GM12878 (cell line): ENCODE data around the gene CD248. TPM values are rescaled to one million over a fixed set of nuclear protein-coding genes. Genes with fewer than 3 reads are reported as not detected.

ENCODE experiments used
- ATAC-seq: fragments of 200-7000 bp; cut with Tn5 transposase; 3 replicates; pipeline ENCODE4 v1.9.1; 2020; ENCODE audit warnings: mild to moderate bottlenecking, moderate library complexity
- BruUV-seq: library from RNA; stranded (reverse); fragments of 400-500 nt; replicated peaks from 2 replicates; lab custom pipeline; 2021; lab: Mats Ljungman, UMichigan
- CTCF ChIA-PET: fragments of 300-600 bp; sonication (Branson Sonifier 250); formaldehyde crosslinking; extraction: SDS; loops from one replicate; lab custom pipeline; 2021; ENCODE audit warnings: inconsistent platforms; lab: Yijun Ruan, JAX
- POLR2A ChIA-PET: fragments of 350-600 bp; formaldehyde crosslinking; extraction: SDS; loops from one replicate; lab custom pipeline; 2021; ENCODE audit warnings: inconsistent platforms; lab: Charles Lee
- RAD21 ChIA-PET: fragments of 300-600 bp; sonication (Branson Sonifier 250); formaldehyde crosslinking; loops from one replicate; lab custom pipeline; 2023; ENCODE audit warnings: antibody characterized with exemption; ENCODE audit not compliant: unreplicated experiment; lab: Charles Lee
- SMC1A ChIA-PET: fragments of 300-600 bp; sonication (Branson Sonifier 250); formaldehyde crosslinking; loops from one replicate; lab custom pipeline; 2023; ENCODE audit not compliant: unreplicated experiment, uncharacterized antibody; lab: Charles Lee
- DNase-seq: peaks from one replicate; pipeline ENCODE4 v3.0.0-alpha.2; 2011; ENCODE audit warnings: low read depth, low spot score
- FAIRE-seq: peaks from 3 replicates; lab custom pipeline; 2011; peaks lifted over from hg19 to GRCh38; lab: Jason Lieb, UNC
- H2AFZ ChIP-seq: 2 replicates; pipeline ENCODE4 v1.6.0; 2011; ENCODE audit warnings: low read depth, low read length, control low read depth; ENCODE audit not compliant: control insufficient read depth
- H3K27ac ChIP-seq: 2 replicates; pipeline ENCODE4 v1.5.1; 2011; ENCODE audit warnings: control low read depth; ENCODE audit not compliant: control insufficient read depth, insufficient read depth
- H3K27me3 ChIP-seq, 2 experiments: replicated peaks in 1 of 2; 2 replicates each; pipeline versions ENCODE4 v1.6.0 to v1.6.1; 2011; ENCODE audit warnings: low read length in 1 of 2; ENCODE audit not compliant: control insufficient read depth in 2 of 2, insufficient read depth in 2 of 2
- H3K36me3 ChIP-seq, 2 experiments: 2 replicates each; pipeline ENCODE4 v1.5.1; 2011; ENCODE audit warnings: low read length in 1 of 2; ENCODE audit not compliant: control insufficient read depth in 2 of 2, insufficient read depth in 2 of 2
- H3K4me1 ChIP-seq: 2 replicates; pipeline ENCODE4 v1.6.1; 2011; ENCODE audit warnings: mild to moderate bottlenecking, low read length, moderate library complexity, mixed read lengths; ENCODE audit not compliant: control insufficient read depth, insufficient read depth
- H3K4me2 ChIP-seq: 2 replicates; pipeline ENCODE4 v1.6.0; 2011; ENCODE audit warnings: control low read depth; ENCODE audit not compliant: control insufficient read depth, insufficient read depth
- H3K4me3 ChIP-seq: fragments of 200-600 bp; sonication (generic); 2 replicates; pipeline ENCODE4 v1.5.1; 2016
- H3K79me2 ChIP-seq: 2 replicates; pipeline ENCODE4 v1.6.0; 2011; ENCODE audit warnings: low read length; ENCODE audit not compliant: control insufficient read depth, insufficient read depth
- H3K9ac ChIP-seq: 2 replicates; pipeline ENCODE4 v1.8.0; 2011; ENCODE audit warnings: low read length, control low read depth, mixed read lengths; ENCODE audit not compliant: control insufficient read depth, insufficient read depth
- H3K9me3 ChIP-seq: replicated peaks from 3 replicates; pipeline ENCODE4 v1.5.1; 2011; ENCODE audit warnings: mild to moderate bottlenecking, low read length; ENCODE audit not compliant: control insufficient read depth, insufficient read depth
- H4K20me1 ChIP-seq: 2 replicates; pipeline ENCODE4 v1.6.0; 2011; ENCODE audit not compliant: control insufficient read depth, insufficient read depth
- ETV6 ChIP-seq, 2 experiments: fragments of 450-650 bp in 1 of 2; IDR thresholded peaks in 1 of 2; conservative IDR thresholded peaks in 1 of 2; 2 replicates each; pipeline ENCODE4 v1.6.1; 2014; ENCODE audit warnings: antibody characterized with exemption in 1 of 2, borderline replicate concordance in 1 of 2, low read depth in 1 of 2, mild to moderate bottlenecking in 1 of 2, moderate library complexity in 1 of 2
- IKZF1 ChIP-seq: fragments of 450-650 bp; conservative IDR thresholded peaks from 2 replicates; pipeline ENCODE4 v1.6.1; 2017; ENCODE audit warnings: antibody characterized with exemption, mild to moderate bottlenecking
- IKZF2 ChIP-seq, 2 experiments: fragments of 450-650 bp; IDR thresholded peaks; 2 replicates each; pipeline ENCODE4 v1.6.1; 2017; ENCODE audit warnings: mild to moderate bottlenecking in 2 of 2, moderate library complexity in 2 of 2
- MTA3 ChIP-seq: IDR thresholded peaks from 2 replicates; pipeline ENCODE4 v1.6.1; 2012; ENCODE audit warnings: low read length, inconsistent platforms, borderline replicate concordance
- NR2C1 ChIP-seq: fragments of 450-650 bp; IDR thresholded peaks from 2 replicates; pipeline ENCODE4 v1.6.1; 2017; ENCODE audit warnings: antibody characterized with exemption, mild to moderate bottlenecking, moderate library complexity
- SP1 ChIP-seq: IDR thresholded peaks from one replicate; pipeline ENCODE4 v1.6.1; 2011; ENCODE audit warnings: low read depth, low read length
- ZBTB33 ChIP-seq: fragments of 450-650 bp; IDR thresholded peaks from 2 replicates; pipeline ENCODE4 v1.6.1; 2017; ENCODE audit warnings: mild to moderate bottlenecking
- ZNF274 ChIP-seq: IDR thresholded peaks from one replicate; pipeline ENCODE4 v1.8.0; 2011; ENCODE audit not compliant: insufficient read length, insufficient read depth
- WGBS: methylation state at CpG from one replicate; pipeline ENCODE4 v1.1.6; 2016; ENCODE audit warnings: low lambda C conversion rate; ENCODE audit not compliant: insufficient replicate concordance, insufficient coverage; ENCODE audit errors: missing lambda C conversion rate; 5-methylcytosine and 5-hydroxymethylcytosine counted together
- in situ Hi-C: fragments of 300-500 bp; cut with MboI; formaldehyde crosslinking; loops from 9 replicates; pipeline ENCODE4 v1.14.3; 2018; ENCODE audit warnings: mixed read lengths
- intact Hi-C: fragments of 100-400 bp; cut with micrococcal nuclease; formaldehyde crosslinking; loops from one replicate; pipeline ENCODE4 v1.14.2; 2022; ENCODE audit not compliant: unreplicated experiment
- polyA plus RNA-seq, 11 experiments: library from polyadenylated mRNA; depleted of rRNA in 4 of 11; unstranded in 6 of 11; stranded (reverse) in 5 of 11; fragments of >200 nt; fragmentation: Nextera tagmentation in 4 of 11; fragmentation: Illumina TruSeq in 1 of 11; extraction: Ambion mirVana in 4 of 11; extraction: Trizol in 1 of 11; gene quantifications; 1 replicate in 1 of 11; 2 replicates in 10 of 11; pipeline versions ENCODE4 v1.2.1 to v1.2.3, GENCODE V29; 2011 to 2016; ENCODE audit warnings: inconsistent platforms in 2 of 11, missing spikeins in 2 of 11, low read depth in 1 of 11
- total RNA-seq, 4 experiments: library from RNA; depleted of rRNA in 3 of 4; stranded (reverse); fragments of >200 nt in 3 of 4; fragmentation: Illumina TruSeq in 1 of 4; extraction: Trizol in 1 of 4; gene quantifications; 2 replicates each; pipeline versions ENCODE4 v1.2.1 to v1.2.3, GENCODE V29; 2013 to 2021
- TF ChIP-seq, protein P1 (sequence below): fragments of 450-650 bp; IDR thresholded peaks from 2 replicates; pipeline ENCODE4 v1.6.1; 2017; ENCODE audit warnings: antibody characterized with exemption, mild to moderate bottlenecking, moderate library complexity
- TF ChIP-seq, protein P2 (sequence below): fragments of 450-650 bp; IDR thresholded peaks from 2 replicates; pipeline ENCODE4 v1.6.1; 2014; ENCODE audit warnings: mild to moderate bottlenecking
- TF ChIP-seq, protein P3 (sequence below): fragments of 450-650 bp; IDR thresholded peaks from 2 replicates; pipeline ENCODE4 v1.6.1; 2016; ENCODE audit warnings: mild to moderate bottlenecking

CD248 gene
- total and polyA plus RNA-seq, 10 of the 15 experiments (the other 5 are each of a cell fraction or from before 2014, with no cell fraction given), result 0.10 to 0.21 (median 0.20) TPM; not detected in 7

DNA sequence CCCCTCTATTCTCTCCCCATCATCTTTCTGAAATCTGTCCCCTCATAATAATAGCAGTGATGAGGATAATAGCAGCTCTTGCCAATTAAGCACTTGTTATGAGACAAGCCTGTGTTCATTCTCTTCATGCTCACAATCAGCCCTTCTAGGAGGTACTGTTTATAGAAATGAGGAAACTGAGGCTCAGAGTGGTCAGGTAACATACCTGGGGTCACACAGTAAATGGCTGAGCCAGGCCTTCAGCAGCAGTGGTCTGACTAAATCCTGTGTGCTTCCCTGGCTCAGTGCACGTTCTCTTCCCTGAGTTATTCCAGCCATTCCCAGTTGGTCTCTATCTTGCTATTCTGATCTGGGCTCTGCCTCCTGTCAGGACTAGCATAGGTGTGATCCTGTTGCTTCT is 42.6 kb downstream of the CD248 start:
- peaks cover 9% of the 10 kb centered on the region for H3K4me1 ChIP-seq
- CTCF ChIA-PET, result interaction anchor here (0.8 kb wide), 1 partner anchor 38 kb away, joined by 3 read pairs; no protein-coding TSS in a partner anchor
- DNase-seq, result no peak

DNA sequence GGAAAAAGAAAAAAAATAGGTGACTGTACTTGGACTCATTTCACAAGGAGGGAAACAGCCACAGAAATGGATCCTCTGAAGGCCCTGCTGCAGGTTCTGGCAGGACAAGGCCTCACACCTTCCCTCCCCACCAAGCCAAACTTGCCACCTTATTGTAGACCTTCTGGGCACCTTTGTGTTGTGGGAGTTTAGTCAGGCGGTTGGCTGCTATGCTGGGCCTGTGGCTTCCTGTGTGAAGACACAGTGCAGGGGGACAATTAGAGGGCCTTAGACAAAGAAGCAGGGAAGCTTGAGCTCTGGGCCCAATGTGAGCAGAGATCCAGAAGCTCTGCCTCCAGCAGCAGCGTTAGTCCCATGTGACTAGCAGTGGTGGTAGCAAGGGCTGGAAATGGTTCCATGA is 44.2 kb downstream of the CD248 start:
- H2AFZ ChIP-seq, result no peak overlapping the region
- RAD21 ChIA-PET, result interaction anchor here (1.5 kb wide), 1 partner anchor 9 kb away, joined by 4 read pairs; no protein-coding TSS in a partner anchor
- H3K4me2 ChIP-seq, result no peak overlapping the region
- H3K27ac ChIP-seq, result no peak overlapping the region
- ATAC-seq (no peak), DNase-seq (no peak), FAIRE-seq (no peak)
- H3K9ac ChIP-seq, result no peak overlapping the region
- SMC1A ChIA-PET, result no interaction called here
- no peak overlapping the region for H3K4me3 ChIP-seq
- WGBS, result 100% methylated on average over 2 of the region's 2 CpGs
- peaks cover 11% of the 10 kb centered on the region for H3K4me1 ChIP-seq
- CTCF ChIA-PET, result interaction anchor here (0.5 to 3.3 kb wide), 5 partner anchors 9 to 51 kb away, joined by 3 to 19 read pairs (median 6); no protein-coding TSS in a partner anchor
- H3K36me3 ChIP-seq, result peaks cover 20 to 32% of the 10 kb centered on the region in 2 experiments
- intact Hi-C loops (no loop called here), in situ Hi-C loops (no loop called here)
- H3K79me2 ChIP-seq, result peaks cover 27% of the 10 kb centered on the region
- H3K9me3 ChIP-seq, result no peaks in the 10 kb centered on the region
- no TSS peak for BruUV-seq
- no peaks in the 10 kb centered on the region for H3K27me3 ChIP-seq
- POLR2A ChIA-PET, result interaction anchor here (0.7 to 1.4 kb wide), 2 partner anchors 10 to 338 kb away, joined by 3 to 5 read pairs; no protein-coding TSS in a partner anchor
- no peaks in the 10 kb centered on the region for H4K20me1 ChIP-seq
- TF ChIP-seq ZNF274 (no peak), SP1 (no peak), ZBTB33 (no peak), MTA3 (no peak), NR2C1 (no peak)
- TF ChIP-seq, protein P1, sequence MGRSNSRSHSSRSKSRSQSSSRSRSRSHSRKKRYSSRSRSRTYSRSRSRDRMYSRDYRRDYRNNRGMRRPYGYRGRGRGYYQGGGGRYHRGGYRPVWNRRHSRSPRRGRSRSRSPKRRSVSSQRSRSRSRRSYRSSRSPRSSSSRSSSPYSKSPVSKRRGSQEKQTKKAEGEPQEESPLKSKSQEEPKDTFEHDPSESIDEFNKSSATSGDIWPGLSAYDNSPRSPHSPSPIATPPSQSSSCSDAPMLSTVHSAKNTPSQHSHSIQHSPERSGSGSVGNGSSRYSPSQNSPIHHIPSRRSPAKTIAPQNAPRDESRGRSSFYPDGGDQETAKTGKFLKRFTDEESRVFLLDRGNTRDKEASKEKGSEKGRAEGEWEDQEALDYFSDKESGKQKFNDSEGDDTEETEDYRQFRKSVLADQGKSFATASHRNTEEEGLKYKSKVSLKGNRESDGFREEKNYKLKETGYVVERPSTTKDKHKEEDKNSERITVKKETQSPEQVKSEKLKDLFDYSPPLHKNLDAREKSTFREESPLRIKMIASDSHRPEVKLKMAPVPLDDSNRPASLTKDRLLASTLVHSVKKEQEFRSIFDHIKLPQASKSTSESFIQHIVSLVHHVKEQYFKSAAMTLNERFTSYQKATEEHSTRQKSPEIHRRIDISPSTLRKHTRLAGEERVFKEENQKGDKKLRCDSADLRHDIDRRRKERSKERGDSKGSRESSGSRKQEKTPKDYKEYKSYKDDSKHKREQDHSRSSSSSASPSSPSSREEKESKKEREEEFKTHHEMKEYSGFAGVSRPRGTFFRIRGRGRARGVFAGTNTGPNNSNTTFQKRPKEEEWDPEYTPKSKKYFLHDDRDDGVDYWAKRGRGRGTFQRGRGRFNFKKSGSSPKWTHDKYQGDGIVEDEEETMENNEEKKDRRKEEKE, result no peak
- TF ChIP-seq, protein P2, sequence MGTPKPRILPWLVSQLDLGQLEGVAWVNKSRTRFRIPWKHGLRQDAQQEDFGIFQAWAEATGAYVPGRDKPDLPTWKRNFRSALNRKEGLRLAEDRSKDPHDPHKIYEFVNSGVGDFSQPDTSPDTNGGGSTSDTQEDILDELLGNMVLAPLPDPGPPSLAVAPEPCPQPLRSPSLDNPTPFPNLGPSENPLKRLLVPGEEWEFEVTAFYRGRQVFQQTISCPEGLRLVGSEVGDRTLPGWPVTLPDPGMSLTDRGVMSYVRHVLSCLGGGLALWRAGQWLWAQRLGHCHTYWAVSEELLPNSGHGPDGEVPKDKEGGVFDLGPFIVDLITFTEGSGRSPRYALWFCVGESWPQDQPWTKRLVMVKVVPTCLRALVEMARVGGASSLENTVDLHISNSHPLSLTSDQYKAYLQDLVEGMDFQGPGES, result no peak

More for the DNA sequence above, 42.6 kb downstream of the CD248 start:
- Histone ChIP-seq H4K20me1 (no peaks in the 10 kb centered on the region), H3K9me3 (no peaks in the 10 kb centered on the region), H3K79me2 (peaks cover 19% of the 10 kb centered on the region), H3K4me2 (no peak overlapping the region), H3K27me3 (no peaks in the 10 kb centered on the region), H3K4me3 (no peak overlapping the region), H3K36me3 (peaks cover 20 to 32% of the 10 kb centered on the region in 2 experiments), H2AFZ (no peak overlapping the region), H3K27ac (no peak overlapping the region), H3K9ac (no peak overlapping the region)
- intact Hi-C loops, result no loop called here
- ChIA-PET RAD21 (no interaction called here), SMC1A (no interaction called here), POLR2A (interaction anchor here (0.5 kb wide), 1 partner anchor 14 kb away, joined by 4 read pairs; no protein-coding TSS in a partner anchor)
- ATAC-seq (no peak), FAIRE-seq (no peak)
- no TSS peak for BruUV-seq
- in situ Hi-C loops, result no loop called here
- TF ChIP-seq ETV6 (conservative IDR thresholded peaks at IDR 0.05 in 1 of 2, IDR thresholded peaks at IDR 0.05 in 1 of 2; ENCODE audit: borderline replicate concordance in 1 of 2, low read depth in 1 of 2) (no peak), IKZF2 (IDR thresholded peaks at IDR 0.05) (no peak), IKZF1 (no peak)
- TF ChIP-seq, protein P3, sequence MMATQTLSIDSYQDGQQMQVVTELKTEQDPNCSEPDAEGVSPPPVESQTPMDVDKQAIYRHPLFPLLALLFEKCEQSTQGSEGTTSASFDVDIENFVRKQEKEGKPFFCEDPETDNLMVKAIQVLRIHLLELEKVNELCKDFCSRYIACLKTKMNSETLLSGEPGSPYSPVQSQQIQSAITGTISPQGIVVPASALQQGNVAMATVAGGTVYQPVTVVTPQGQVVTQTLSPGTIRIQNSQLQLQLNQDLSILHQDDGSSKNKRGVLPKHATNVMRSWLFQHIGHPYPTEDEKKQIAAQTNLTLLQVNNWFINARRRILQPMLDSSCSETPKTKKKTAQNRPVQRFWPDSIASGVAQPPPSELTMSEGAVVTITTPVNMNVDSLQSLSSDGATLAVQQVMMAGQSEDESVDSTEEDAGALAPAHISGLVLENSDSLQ, result no peak
- 6% methylated on average over 1 of the region's 1 CpG for WGBS
